Sigmoid colon (tissue), 4 donors: ENCODE measurements around the gene L3MBTL1.

Experiments used
- CTCF ChIP-seq, 4 experiments: fragments of 450-650 bp in 3 of 4; fragments of 200-600 bp in 1 of 4; IDR thresholded peaks; one replicate each; pipeline ENCODE4 v1.5.1; 2016 to 2019; ENCODE audit warnings: antibody characterized with exemption in 4 of 4, mild to moderate bottlenecking in 3 of 4, moderate library complexity in 2 of 4
- EP300 ChIP-seq, 4 donors: sonication (generic); formaldehyde crosslinking; IDR thresholded peaks; one replicate each; pipeline ENCODE4 v1.6.1; 2017; ENCODE audit warnings: antibody characterized with exemption in 4 of 4
- POLR2A ChIP-seq, 2 donors: fragments of 450-650 bp; IDR thresholded peaks; one replicate each; pipeline ENCODE4 v1.6.1; 2016; ENCODE audit warnings: antibody characterized with exemption in 2 of 2, mild to moderate bottlenecking in 2 of 2, moderate library complexity in 2 of 2

- TF ChIP-seq POLR2A (IDR thresholded peaks at IDR 0.05): no peak
- no peak for TF ChIP-seq EP300 (IDR thresholded peaks at IDR 0.05)
- TF ChIP-seq CTCF (IDR thresholded peaks at IDR 0.05): no peak
These were observed 53.5 kb downstream of the L3MBTL1 start for GRCh38 chr20:43560974-43561373.
